HG03442 (cell line): ENCODE data around the gene IKZF1.

Experiments
- ATAC-seq: cut with Tn5 transposase; IDR thresholded peaks from one replicate; pipeline ENCODE4 v1.9.1; 2021; ENCODE audit warnings: mild to moderate bottlenecking, moderate library complexity; ENCODE audit not compliant: unreplicated experiment

IKZF1 gene

DNA sequence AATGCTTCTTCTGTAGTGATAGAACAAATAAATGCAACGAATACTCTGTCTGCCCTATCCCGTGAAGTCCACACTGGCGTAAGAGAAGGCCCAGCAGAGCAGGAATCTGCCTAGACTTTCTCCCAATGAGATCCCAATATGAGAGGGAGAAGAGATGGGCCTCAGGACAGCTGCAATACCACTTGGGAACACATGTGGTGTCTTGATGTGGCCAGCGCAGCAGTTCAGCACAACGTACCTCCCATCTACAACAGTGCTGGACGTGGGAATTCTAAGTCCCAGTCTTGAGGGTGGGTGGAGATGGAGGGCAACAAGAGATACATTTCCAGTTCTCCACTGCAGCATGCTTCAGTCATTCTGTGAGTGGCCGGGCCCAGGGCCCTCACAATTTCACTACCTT lies 99.9 kb downstream of the IKZF1 start:
- no peak for ATAC-seq

DNA sequence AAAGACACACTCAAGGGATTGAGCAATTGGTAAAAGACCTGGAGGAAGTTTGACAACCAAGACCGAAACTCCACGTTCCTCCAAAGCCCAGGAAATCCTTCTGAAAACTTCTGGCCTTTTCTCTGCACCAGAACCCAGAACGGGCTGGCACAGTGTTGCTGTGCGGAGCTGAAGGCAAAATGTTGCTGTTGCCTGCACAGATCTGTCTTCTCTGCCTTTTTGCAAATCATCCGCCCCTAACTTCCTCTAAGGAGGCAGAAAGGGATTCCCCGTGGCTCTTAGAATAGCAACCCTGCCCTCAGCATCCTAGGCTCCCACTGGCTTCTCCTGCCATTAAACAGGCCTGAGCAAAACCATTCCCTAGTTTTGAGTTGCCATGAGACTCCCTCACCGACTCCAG lies 100.7 kb downstream of the IKZF1 start:
- no peak for ATAC-seq

DNA sequence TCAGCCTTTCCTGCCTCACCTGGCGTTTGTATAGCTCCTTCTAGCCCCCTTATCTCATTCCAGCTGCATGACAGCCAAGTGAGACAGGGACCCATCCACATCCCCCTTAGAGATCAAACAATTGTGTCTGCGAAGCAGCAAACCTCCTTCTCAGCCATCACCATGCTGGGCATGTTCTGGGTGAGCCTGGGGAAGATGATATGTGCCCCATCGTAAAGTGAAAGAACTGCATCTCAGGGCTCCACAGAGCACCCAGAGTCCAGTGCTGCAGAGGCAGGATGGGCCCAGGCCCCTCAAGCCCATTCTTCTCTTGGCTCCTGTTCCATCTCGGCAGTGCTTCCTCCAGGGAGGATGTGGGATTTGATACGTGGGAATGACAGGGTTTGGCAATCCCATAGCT lies 102.4 kb downstream of the IKZF1 start:
- no peak for ATAC-seq

DNA sequence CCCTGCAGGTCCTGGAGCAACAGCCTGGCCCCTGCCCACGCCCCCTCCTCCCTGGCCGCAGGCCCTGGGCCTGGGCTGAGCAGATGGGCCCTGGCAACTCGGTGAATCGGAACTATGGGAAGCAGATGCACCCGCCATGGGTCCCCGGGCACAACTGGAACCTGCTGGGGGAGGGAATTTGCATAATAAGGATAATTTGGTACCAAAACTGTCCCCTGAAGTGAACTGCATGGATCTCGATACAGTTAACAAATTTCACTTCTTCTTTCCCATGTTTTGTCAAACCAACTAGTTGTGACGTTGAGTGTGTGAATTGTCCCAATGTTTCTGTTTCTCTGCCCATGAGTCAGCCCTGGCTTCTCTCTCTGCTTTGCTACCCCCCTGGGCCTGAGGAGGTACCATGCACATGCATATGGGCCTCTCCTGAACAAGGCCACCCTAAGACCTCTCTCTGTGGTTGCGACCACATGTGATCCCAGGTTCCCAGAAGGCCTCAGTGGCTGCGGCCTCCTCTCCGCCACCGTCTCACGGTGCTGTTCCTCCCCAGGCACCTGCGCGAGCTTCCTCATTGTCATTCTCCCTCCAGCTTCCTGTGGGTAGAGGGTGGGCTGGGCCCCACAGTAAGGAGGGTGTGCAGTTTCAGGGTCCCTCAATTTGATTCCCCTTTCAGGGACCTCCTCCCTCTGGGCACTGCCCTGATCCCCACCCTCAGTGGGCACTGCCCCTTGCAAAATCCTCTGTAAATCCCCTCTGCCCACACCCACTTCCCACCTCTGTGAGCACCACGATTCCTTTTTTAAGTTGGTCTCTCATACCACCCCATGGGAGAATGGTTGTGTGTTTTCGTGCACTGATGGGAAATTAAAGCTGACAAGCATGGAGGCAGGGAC lies 105.6 kb downstream of the IKZF1 start:
- ATAC-seq, result peak; percentile 57

DNA sequence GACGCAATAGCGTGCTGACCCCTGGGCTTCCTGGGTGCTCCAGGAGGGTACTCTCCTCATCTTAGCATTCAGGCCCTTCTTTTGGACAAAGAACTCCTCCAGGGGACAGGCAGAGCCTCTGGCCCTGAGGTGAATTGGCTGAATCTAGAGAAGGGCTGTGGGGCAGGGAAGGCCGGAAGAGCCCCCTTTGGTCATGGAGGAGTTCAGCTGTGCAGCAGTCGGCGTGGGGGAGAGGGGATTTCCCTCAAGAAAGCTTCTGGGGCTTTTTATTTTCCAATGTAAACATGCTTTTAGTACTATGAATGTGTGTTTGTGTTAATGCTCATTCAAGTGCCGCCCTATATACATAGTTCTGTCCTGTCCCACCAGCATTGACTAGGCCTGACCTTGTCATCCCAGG lies 106.8 kb downstream of the IKZF1 start:
- ATAC-seq, result peak; percentile 19

DNA sequence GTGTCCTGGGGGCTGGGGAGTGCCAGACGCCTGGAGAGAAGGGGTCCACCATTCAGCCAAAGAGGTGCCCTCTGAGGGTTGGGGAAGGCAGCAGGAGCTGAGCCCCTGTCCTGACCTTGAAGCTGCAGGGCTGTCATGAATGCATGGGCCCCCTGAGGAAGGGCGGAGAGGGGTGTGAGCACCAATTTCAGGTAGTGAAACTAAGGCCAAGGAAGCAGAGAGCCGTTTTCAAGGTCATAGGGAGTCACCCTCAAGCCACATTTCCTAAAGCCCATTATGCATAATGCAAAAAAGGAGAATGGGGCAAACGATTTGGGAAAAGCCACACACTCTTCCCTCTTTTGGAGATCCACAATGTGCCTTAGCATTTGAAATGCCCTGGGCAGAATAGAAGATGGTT lies 108.5 kb downstream of the IKZF1 start:
- no peak for ATAC-seq

DNA sequence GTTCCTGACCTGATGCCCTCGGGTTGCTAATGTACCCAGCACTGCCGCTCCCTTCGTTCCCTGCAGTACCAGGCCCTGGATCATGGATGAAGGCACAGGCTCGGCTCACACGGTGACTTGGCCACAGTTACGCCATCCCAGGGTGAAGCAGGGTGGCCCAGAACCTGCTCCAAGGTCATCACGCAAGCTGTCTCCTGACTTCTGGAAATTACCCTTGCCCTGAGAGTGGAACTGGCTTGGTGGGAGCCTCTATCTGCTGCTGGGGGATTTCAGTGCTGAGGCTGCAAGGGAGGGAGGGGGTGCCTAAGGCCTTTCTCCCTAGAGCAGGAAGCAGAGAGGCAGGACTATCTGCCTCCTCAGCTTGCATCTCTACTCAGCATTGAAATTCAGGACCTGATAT lies 109.0 kb downstream of the IKZF1 start:
- no peak for ATAC-seq

DNA sequence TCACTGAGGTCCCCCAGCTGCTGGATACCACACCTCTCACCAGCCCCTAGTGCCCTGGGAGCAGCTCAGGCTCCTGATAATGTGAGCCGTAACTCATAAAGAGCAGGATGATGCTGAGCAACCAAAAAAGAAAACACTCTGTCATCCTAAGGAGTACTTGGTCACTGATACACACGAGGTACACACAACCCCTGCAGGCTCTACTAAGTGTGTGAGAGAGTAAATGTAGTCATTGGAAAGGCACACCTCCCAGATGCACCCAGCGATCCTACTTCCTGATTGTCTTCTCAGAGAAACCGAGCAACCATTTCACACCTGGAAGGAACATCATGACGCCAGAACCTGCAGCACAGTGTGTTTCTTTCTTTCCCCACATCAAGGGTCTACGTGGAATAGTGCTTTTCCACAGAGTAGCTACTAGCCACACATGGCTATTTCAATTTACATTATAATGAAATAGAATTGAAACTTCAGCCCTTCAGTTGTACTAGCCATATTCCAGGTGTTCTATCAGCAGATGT lies 111.4 kb downstream of the IKZF1 start:
- ATAC-seq, result no peak

DNA sequence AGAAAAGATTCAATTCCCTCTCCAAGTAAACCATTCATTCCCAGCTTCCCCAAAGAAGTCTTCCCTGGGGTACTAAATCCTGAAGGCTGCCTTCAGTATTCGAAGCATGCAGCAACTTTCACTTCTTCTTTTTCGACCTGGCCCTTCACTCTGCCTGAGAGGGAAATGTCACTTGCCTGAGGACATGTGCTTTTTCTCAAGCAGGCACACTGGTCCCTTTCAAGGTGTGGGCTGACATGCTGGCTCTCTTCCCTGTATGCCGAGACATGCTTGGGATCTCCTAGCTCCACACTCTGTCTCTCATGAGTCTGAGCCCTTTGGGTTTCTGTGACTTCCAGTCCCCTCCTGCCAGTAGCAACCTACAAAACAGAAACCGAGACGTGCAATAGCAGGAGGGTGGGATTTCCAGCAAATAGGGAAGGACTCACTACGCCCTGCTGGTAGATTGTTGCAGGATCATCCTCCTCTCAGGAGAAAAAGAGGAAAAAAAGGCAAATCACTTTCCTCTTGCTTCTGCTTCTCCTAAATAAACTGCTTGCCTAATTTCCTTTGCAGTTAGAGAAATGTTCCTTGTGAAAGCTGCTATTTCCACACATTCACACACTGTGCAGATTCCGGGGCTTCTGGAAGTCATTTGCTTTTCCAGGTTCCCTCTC lies 112.1 kb downstream of the IKZF1 start:
- ATAC-seq, result peak; percentile 71

DNA sequence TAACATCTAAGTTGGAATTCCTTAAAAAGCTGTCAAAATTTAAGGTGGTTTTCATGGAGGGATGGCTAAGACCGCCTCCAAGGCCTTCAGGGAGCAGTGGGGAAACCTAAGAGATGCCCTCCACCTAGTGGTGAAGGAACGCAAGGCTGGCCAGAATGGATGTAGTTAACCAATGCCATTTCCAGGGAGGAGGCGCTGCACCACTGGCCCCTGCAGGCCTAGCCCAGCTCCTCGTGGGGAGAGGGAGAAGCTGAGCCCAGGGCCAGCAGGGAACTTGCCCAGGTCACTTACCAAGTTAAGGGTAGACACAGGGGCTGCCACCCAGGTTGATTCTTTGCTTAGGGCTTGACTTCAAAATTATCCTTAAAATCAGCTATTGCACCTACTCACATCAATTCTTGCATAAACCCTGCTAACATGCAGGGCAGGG lies 113.6 kb downstream of the IKZF1 start:
- ATAC-seq, result peak; percentile 88

DNA sequence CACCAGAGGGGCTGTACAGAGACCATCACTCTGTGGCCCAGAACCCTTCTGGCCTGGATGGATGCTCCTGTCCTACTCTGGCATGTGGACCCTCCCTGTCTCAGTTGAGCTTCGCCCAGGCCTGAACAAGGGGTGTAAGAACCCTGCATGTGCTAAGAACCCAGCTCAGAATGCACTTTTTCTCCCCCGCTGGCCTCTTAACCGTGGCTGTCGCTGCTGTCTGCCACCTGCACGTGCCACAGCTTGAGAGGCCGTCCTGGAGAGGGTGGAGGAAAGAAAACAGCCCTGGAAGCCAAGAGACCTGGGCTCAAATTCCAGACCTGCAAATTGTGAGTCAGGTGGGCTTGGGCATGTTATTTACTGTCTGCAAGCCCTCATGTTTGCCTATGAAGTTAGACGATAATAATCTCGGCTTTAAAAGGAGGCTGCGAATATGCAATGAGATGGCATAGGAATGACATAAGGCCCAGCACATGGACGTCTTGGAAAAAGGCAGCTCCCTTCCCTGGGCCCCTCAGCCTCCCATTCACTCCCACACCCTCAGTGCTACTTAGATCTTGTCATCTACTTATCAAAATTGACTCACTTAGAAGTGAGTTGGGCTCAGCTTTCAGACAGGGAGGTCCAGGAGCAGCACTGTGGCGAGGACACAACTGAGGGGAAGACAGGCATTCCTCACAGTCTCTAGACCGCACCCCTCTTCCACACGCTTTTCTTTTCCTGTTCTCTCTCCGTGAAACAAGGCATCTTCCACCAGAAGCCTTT lies 114.2 kb downstream of the IKZF1 start:
- no peak for ATAC-seq

DNA sequence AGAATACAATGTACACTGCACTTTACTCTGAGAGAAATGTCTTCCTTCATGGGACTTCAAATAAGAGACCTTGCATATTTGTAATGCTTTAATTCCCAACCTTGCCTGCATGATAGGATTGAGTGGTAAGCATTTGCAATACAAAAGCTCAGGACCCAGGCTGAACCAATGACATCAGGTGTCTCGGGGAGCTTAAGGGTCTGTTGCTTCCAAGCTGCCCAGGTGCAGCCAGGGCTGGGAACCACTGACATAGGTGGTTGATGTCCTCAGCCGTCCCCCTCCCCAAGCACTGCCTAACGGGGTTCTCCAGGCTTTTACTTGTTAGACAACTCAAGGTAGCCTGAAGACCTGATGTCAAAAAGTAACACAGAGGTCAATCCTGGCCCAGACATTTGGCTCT lies 116.5 kb downstream of the IKZF1 start:
- no peak for ATAC-seq

DNA sequence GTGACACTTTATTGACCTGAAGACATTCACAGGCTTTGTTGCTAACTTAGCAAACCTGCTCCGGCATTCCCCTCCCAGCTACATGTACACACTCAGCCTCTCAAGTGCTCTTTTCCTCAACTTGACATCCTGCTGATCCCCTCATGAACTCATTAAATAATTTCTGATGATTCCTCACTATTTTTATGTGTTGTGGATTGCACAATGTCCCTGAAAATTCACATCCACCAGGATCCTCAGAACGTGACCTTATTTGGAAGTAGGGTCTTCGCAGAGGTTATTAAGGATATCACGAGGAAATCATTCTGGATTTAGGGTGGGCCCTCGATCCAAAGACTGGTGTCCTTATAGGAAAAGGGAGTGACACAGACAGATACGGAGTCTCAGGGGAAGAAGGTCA lies 118.3 kb downstream of the IKZF1 start:
- no peak for ATAC-seq

DNA sequence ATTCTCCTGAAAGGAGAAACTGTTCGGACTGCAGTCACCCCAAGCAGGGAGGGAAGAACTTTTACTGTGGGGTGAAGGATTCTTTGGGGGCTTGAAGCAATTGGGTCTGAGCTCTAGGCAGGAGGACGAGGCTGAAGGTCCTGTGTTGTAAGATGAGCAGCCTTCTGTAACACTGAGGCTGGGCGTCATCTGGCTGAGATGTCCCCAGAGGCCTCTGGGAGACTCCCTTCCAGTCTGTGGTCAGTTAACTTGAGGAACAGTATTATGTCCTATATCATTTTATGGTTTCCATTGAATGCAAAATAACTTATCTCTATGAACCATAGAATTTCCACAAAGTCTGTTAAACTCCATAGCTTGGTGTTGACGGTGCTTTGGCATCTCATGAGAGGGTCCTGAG lies 119.3 kb downstream of the IKZF1 start:
- ATAC-seq, result no peak

DNA sequence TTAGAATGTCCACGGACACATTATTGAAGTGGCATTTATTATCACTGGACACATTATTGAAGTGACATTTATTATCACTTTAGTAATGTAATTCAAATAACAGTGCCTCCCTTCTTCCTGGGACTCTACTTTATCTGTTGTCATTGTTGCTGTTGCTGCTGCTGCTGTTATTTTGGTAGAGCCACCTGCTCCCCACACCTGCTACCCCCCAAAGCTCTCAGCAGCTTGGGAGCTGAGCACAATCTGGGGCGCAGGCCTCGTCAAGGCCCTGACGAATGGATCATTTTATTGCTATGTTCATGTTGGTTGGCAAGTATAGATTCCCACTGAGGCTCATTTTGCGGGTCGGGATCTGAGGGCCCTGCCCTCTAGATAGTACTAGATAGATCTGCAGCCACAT lies 120.8 kb downstream of the IKZF1 start:
- no peak for ATAC-seq

DNA sequence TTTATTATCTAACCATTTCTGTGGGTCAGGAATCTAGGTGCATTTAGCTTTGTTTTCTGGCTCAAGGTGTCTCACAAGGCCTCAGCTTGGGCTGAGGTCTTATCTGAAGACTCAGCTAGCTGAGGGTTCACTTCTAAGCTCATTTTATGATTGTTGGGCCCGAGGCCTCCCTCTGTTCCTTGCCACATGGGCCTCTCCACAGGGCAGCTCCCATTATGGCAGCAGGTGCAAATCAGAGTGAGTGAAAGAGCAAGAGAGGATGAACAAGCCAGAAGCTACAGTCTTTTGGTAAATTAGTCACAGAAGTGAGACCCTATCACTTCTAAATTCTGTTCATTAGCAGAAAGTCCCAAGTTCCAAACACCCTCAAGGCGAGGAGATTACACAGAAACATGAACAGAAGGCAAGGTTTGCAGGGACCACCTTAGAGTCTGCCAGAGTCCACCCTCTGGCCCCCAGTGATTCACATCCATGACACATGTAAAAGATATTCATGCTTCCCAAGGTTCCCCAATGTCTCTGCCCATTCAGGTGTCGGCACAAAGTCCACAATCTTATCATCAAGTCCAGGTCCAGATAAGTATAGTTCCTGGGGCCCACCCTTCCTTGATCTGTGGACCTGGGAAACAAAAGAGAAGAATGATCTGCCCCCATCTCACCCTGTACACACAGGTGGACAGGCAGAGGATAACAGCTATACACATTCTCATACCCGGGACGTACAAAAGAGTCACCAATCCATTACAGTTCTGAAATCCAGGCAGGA lies 121.9 kb downstream of the IKZF1 start:
- no peak for ATAC-seq

DNA sequence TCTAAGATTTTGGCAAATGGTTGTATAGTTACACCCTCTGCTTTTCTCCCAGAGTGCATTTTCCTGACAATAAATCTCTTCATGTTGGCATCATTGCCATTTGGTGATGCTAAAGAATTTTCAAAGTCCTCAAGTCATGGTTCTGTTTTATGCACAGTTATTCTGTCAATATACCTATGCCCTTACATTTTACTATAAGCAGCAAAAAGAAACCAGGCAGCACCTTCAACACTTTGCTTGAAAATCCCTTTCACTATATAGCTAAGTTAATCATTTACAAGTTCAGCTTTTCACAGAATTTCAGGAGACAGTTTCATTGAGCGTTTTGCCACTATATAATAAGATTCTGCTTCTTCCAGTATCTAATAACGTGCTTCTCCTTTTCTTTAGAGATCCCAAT lies 123.0 kb downstream of the IKZF1 start:
- no peak for ATAC-seq

DNA sequence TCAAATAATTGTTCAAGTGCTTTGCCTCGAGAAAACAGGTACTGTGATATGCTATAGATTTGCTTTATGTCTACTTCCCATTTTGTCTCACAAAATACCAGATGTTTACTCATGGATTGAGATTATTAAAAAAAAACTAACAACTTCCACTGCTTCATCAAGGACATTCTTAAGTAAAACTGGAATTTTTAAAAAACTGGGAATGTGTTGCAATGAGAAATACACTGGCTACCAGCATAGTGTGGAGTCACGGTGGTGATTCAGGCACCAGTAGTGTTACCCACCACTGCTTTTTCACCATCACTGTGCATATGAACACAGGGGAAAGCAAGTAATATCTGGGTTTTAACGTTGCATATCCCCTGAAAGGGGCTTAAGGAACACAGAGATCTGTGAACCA lies 124.4 kb downstream of the IKZF1 start:
- ATAC-seq, result no peak

DNA sequence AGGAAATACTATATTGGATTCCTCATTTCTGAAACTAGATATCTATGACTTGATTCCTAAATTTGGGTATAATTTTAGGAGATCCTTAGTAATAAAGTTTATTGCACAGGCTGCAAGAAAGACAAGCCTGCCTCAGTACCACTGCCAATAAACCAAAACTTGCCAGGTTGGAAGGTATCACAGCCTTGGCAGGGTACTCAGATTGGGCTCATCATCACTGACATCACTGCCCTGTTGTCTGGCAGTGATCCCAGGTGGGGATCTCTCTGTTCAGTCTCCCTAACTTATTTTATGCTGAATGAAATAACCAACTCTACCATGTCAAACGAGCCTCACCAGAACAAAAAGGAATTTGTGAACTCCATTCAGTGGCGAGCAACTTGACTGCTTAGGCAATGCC lies 126.8 kb downstream of the IKZF1 start:
- no peak for ATAC-seq

DNA sequence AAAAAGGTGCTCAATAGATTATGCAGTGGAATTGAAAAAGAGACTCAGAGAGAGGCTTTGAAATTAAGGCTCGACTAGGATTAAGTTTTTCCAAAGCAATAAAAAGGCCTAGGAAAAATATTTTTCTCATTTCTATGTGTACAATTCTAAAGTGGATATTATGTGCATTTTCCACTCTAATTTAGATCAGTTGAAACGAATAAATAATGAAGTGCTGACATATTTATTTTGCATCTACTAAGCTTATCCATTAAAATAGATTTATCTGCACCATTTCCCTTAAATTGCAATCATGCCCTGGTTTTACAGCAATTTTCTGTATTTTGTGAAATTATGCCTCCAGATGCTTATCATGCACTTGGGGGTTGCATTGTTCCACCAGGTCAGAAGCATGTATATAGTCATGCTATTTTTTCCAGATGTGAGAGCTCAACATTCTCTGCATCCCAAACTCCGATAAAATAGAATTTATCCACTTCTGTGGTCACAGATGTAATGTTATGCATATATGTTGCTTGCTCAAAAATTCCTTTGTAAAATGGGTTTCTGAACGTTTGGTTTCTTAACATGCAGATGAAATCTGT lies 127.3 kb downstream of the IKZF1 start:
- ATAC-seq, result no peak
